Astrocyte (in vitro differentiated cells and primary cell): ENCODE measurements around the gene CFHR5.

Experiments used
- EZH2 ChIP-seq: IDR thresholded peaks from 2 replicates; pipeline ENCODE4 v1.6.1; 2012; ENCODE audit warnings: mild to moderate bottlenecking, low read length, inconsistent platforms; ENCODE audit not compliant: insufficient read depth
- TF ChIP-seq, protein P1 (sequence below): IDR thresholded peaks from 2 replicates; pipeline ENCODE4 v1.5.1; 2011; ENCODE audit warnings: low read depth, mild to moderate bottlenecking, inconsistent platforms, low read length, moderate library complexity; ENCODE audit not compliant: insufficient read depth

GRCh38 chr1:197013234-197013633 is 35.9 kb downstream of the CFHR5 start:
- TF ChIP-seq, protein P1, sequence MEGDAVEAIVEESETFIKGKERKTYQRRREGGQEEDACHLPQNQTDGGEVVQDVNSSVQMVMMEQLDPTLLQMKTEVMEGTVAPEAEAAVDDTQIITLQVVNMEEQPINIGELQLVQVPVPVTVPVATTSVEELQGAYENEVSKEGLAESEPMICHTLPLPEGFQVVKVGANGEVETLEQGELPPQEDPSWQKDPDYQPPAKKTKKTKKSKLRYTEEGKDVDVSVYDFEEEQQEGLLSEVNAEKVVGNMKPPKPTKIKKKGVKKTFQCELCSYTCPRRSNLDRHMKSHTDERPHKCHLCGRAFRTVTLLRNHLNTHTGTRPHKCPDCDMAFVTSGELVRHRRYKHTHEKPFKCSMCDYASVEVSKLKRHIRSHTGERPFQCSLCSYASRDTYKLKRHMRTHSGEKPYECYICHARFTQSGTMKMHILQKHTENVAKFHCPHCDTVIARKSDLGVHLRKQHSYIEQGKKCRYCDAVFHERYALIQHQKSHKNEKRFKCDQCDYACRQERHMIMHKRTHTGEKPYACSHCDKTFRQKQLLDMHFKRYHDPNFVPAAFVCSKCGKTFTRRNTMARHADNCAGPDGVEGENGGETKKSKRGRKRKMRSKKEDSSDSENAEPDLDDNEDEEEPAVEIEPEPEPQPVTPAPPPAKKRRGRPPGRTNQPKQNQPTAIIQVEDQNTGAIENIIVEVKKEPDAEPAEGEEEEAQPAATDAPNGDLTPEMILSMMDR = no peak
- TF ChIP-seq EZH2 = no peak
